Stomach (tissue), 4 donors: Measurements from ENCODE around the gene IDH2.

Experiments
- EP300 ChIP-seq: sonication (generic); formaldehyde crosslinking; IDR thresholded peaks from one replicate; pipeline ENCODE4 v1.6.1; 2017; ENCODE audit warnings: antibody characterized with exemption
- POLR2A ChIP-seq, 4 donors: fragments of 450-650 bp; IDR thresholded peaks; one replicate each; pipeline ENCODE4 v1.6.1; 2016; ENCODE audit warnings: antibody characterized with exemption in 4 of 4, control low read depth in 2 of 4, mild to moderate bottlenecking in 1 of 4, moderate library complexity in 1 of 4
- POLR2AphosphoS5 ChIP-seq, 3 donors: sonication (generic); formaldehyde crosslinking; IDR thresholded peaks; one replicate each; pipeline ENCODE4 v1.6.1; 2016; ENCODE audit warnings: antibody characterized with exemption in 3 of 3
- TF ChIP-seq, protein P1 (sequence below), 7 experiments: fragments of 450-650 bp in 4 of 7; fragments of 200-600 bp in 3 of 7; sonication (generic) in 3 of 7; IDR thresholded peaks; one replicate each; pipeline ENCODE4 v1.5.1; 2016 to 2019; ENCODE audit warnings: antibody characterized with exemption in 7 of 7, control low read depth in 2 of 7, mild to moderate bottlenecking in 1 of 7

DNA sequence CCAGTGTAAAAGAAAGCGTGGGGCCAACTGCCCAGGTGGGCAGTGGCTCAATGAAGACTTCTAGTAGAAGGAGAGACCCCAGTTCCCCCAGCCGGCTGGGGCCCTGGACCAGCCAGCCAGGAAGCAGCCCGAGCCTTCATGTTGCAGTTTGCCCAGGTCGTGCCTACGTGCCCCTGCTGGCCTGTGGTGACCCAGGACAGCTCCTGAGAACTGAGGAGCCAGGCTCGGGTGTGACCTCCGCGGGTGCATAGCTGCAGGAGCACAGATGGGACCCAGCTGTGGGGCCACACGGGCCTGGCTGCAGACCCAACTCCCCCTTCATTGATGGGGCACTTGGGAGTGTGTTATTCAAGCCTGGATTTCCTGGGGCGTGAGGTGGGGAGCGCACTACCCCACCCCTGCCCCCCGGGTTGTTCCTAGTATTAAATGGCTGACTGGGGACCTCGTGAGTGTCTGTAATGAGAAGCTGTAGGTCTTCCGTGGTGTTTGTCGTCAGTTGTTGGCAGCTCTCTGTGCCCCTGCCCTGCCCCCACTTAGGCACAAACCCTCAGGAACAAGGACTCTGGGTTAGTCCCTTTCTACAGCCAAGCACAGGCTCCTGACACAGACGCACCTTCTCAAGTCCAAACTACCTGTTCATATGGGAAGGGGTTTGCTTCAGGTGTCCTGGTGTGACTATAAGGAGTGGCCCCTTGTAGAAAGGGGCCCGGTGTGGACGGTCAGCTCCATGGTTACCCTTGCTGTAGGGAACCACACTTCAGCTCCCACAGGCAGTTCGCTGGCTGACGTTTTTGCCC is 39.1 kb downstream of the IDH2 start:
- TF ChIP-seq, protein P1, sequence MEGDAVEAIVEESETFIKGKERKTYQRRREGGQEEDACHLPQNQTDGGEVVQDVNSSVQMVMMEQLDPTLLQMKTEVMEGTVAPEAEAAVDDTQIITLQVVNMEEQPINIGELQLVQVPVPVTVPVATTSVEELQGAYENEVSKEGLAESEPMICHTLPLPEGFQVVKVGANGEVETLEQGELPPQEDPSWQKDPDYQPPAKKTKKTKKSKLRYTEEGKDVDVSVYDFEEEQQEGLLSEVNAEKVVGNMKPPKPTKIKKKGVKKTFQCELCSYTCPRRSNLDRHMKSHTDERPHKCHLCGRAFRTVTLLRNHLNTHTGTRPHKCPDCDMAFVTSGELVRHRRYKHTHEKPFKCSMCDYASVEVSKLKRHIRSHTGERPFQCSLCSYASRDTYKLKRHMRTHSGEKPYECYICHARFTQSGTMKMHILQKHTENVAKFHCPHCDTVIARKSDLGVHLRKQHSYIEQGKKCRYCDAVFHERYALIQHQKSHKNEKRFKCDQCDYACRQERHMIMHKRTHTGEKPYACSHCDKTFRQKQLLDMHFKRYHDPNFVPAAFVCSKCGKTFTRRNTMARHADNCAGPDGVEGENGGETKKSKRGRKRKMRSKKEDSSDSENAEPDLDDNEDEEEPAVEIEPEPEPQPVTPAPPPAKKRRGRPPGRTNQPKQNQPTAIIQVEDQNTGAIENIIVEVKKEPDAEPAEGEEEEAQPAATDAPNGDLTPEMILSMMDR (IDR thresholded peaks at IDR 0.05) = no peak
- TF ChIP-seq EP300 (no peak), POLR2AphosphoS5 (IDR thresholded peaks at IDR 0.05) (no peak), POLR2A (IDR thresholded peaks at IDR 0.05) (no peak)
